H9 (cell line): ENCODE results near the gene GRHL3. TPM values are rescaled to one million over a fixed set of nuclear protein-coding genes. Genes with fewer than 3 reads are reported as not detected.

Source experiments
- DNase-seq: peaks from one replicate; pipeline ENCODE4 v3.0.0-alpha.2; 2017
- H2AFZ ChIP-seq: one replicate; pipeline ENCODE4 v1.6.1; 2013; ENCODE audit warnings: mild to moderate bottlenecking, low read length, control low read depth, moderate library complexity
- H2AK5ac ChIP-seq: 2 replicates; pipeline ENCODE4 v1.6.1; 2013; ENCODE audit warnings: low read length, control low read depth, mixed read lengths; ENCODE audit not compliant: insufficient read length
- H2BK120ac ChIP-seq: one replicate; pipeline ENCODE4 v1.6.1; 2013; ENCODE audit warnings: low read depth, mild to moderate bottlenecking, low read length, control low read depth, inconsistent platforms; ENCODE audit not compliant: poor library complexity, severe bottlenecking
- H2BK12ac ChIP-seq: 2 replicates; pipeline ENCODE4 v1.6.1; 2013; ENCODE audit warnings: low read length, control low read depth, mixed read lengths, low read depth; ENCODE audit not compliant: insufficient read length
- H2BK15ac ChIP-seq: 2 replicates; pipeline ENCODE4 v1.6.1; 2013; ENCODE audit warnings: low read depth, low read length, control low read depth
- H2BK20ac ChIP-seq: one replicate; pipeline ENCODE4 v1.6.1; 2013; ENCODE audit warnings: low read depth, mild to moderate bottlenecking, low read length, control low read depth, inconsistent platforms; ENCODE audit not compliant: poor library complexity, severe bottlenecking
- H2BK5ac ChIP-seq: 2 replicates; pipeline ENCODE4 v1.6.1; 2013; ENCODE audit warnings: low read length, control low read depth, mixed read lengths; ENCODE audit not compliant: insufficient read length
- H3K14ac ChIP-seq: 2 replicates; pipeline ENCODE4 v1.6.1; 2013; ENCODE audit warnings: low read length, control low read depth; ENCODE audit not compliant: insufficient read depth
- H3K18ac ChIP-seq: 2 replicates; pipeline ENCODE4 v1.6.1; 2013; ENCODE audit warnings: low read depth, mild to moderate bottlenecking, mixed read lengths, low read length, control low read depth; ENCODE audit not compliant: insufficient read length
- H3K23ac ChIP-seq: 2 replicates; pipeline ENCODE4 v1.6.1; 2013; ENCODE audit warnings: low read length, control low read depth, mixed read lengths, low read depth; ENCODE audit not compliant: insufficient read length
- H3K23me2 ChIP-seq: 2 replicates; pipeline ENCODE4 v1.6.1; 2013; ENCODE audit warnings: low read depth, mild to moderate bottlenecking, mixed read lengths, low read length, control low read depth; ENCODE audit not compliant: insufficient read length, poor library complexity, severe bottlenecking
- H3K27ac ChIP-seq: 2 replicates; pipeline ENCODE4 v1.5.1; 2013; ENCODE audit warnings: low read length, control low read depth, mixed read lengths, low read depth; ENCODE audit not compliant: insufficient read length
- H3K27me3 ChIP-seq: 2 replicates; pipeline ENCODE4 v1.6.1; 2013; ENCODE audit warnings: low read length, control low read depth, inconsistent platforms; ENCODE audit not compliant: insufficient read depth
- H3K4ac ChIP-seq: 2 replicates; pipeline ENCODE4 v1.6.1; 2013; ENCODE audit warnings: low read depth, mild to moderate bottlenecking, control low read depth, inconsistent platforms, low read length, moderate library complexity
- H3K4me1 ChIP-seq: 2 replicates; pipeline ENCODE4 v1.6.1; 2013; ENCODE audit warnings: low read length, control low read depth, inconsistent platforms; ENCODE audit not compliant: insufficient read depth
- H3K4me2 ChIP-seq: 2 replicates; pipeline ENCODE4 v1.6.1; 2013; ENCODE audit warnings: low read length, control low read depth, mixed read lengths; ENCODE audit not compliant: insufficient read length, insufficient read depth
- H3K56ac ChIP-seq: 2 replicates; pipeline ENCODE4 v1.6.1; 2013; ENCODE audit warnings: low read depth, mild to moderate bottlenecking, mixed read lengths, low read length, control low read depth; ENCODE audit not compliant: insufficient read length
- H3K79me1 ChIP-seq: 2 replicates; pipeline ENCODE4 v1.6.1; 2013; ENCODE audit warnings: low read depth, mild to moderate bottlenecking, moderate library complexity, low read length, control low read depth, inconsistent platforms; ENCODE audit not compliant: insufficient read depth, poor library complexity, severe bottlenecking
- H3K79me2 ChIP-seq: 2 replicates; pipeline ENCODE4 v1.6.1; 2013; ENCODE audit warnings: low read length, control low read depth, inconsistent platforms; ENCODE audit not compliant: insufficient read depth
- H3K9ac ChIP-seq: 2 replicates; pipeline ENCODE4 v1.6.1; 2013; ENCODE audit warnings: low read length, control low read depth, mixed read lengths; ENCODE audit not compliant: insufficient read length; ENCODE audit errors: extremely low read depth
- H3K9me3 ChIP-seq: one replicate; pipeline ENCODE4 v1.6.1; 2013; ENCODE audit warnings: low read depth, low read length, inconsistent platforms; ENCODE audit not compliant: control insufficient read depth
- H3T11ph ChIP-seq: one replicate; pipeline ENCODE4 v1.6.1; 2013; ENCODE audit warnings: mild to moderate bottlenecking, low read length, control low read depth, inconsistent platforms
- H4K20me1 ChIP-seq: one replicate; pipeline ENCODE4 v1.6.1; 2013; ENCODE audit not compliant: control insufficient read depth, insufficient read length, insufficient read depth
- H4K5ac ChIP-seq: 2 replicates; pipeline ENCODE4 v1.6.1; 2013; ENCODE audit warnings: low read depth, mild to moderate bottlenecking, mixed read lengths, low read length, control low read depth; ENCODE audit not compliant: insufficient read length
- H4K8ac ChIP-seq: replicated peaks from 2 replicates; pipeline ENCODE4 v1.6.1; 2013; ENCODE audit warnings: low read length, control low read depth, mixed read lengths, low read depth; ENCODE audit not compliant: insufficient read length
- H4K91ac ChIP-seq: 2 replicates; pipeline ENCODE4 v1.6.1; 2013; ENCODE audit warnings: low read depth, mild to moderate bottlenecking, moderate library complexity, mixed read lengths, low read length, control low read depth; ENCODE audit not compliant: insufficient read length
- H3K27ac Mint-ChIP-seq, 3 experiments: 2 replicates in 2 of 3; 3 replicates in 1 of 3; pipeline ENCODE4 v1.8.0; 2020 to 2021; ENCODE audit warnings: mixed read lengths in 3 of 3, mild to moderate bottlenecking in 1 of 3, moderate library complexity in 1 of 3
- H3K27me3 Mint-ChIP-seq: 2 replicates; pipeline ENCODE4 v1.8.0; 2021; ENCODE audit warnings: low read depth, mild to moderate bottlenecking, moderate library complexity, mixed read lengths
- H3K36me3 Mint-ChIP-seq, 3 experiments: 2 replicates in 2 of 3; 3 replicates in 1 of 3; pipeline ENCODE4 v1.8.0; 2020 to 2021; ENCODE audit warnings: low read depth in 3 of 3, mixed read lengths in 3 of 3; ENCODE audit not compliant: insufficient read depth in 1 of 3
- H3K4me1 Mint-ChIP-seq, 2 experiments: 2 replicates each; pipeline ENCODE4 v1.8.0; 2020; ENCODE audit warnings: mixed read lengths in 2 of 2
- H3K4me3 Mint-ChIP-seq, 2 experiments: 2 replicates in 1 of 2; 3 replicates in 1 of 2; pipeline ENCODE4 v1.8.0; 2020 to 2021; ENCODE audit warnings: mild to moderate bottlenecking in 2 of 2, mixed read lengths in 2 of 2, moderate library complexity in 1 of 2
- H3K9me3 Mint-ChIP-seq, 2 experiments: 2 replicates in 1 of 2; 3 replicates in 1 of 2; pipeline ENCODE4 v1.8.0; 2020; ENCODE audit warnings: mild to moderate bottlenecking in 2 of 2, mixed read lengths in 2 of 2, moderate library complexity in 1 of 2
- WGBS: extraction: QIAGEN DNeasy Blood & Tissue Kit; methylation state at CpG from one replicate; pipeline ENCODE4 v1.1.7; 2013; ENCODE audit warnings: missing lambda C conversion rate, low lambda C conversion rate, mixed read lengths; ENCODE audit not compliant: insufficient read length; ENCODE audit errors: extremely low coverage; 5-methylcytosine and 5-hydroxymethylcytosine counted together
- total RNA-seq: library from RNA; stranded (reverse); gene quantifications from 2 replicates; pipeline ENCODE4 v1.2.1, GENCODE V29; 2021
- TF ChIP-seq, protein P1 (sequence below): fragments of 200-600 bp; sonication (generic); conservative IDR thresholded peaks from 3 replicates; pipeline ENCODE4 v1.8.0; 2021; ENCODE audit warnings: antibody characterized with exemption, mild to moderate bottlenecking

The GRHL3 gene
- total RNA-seq, 1 experiment from 2014 or later: 3.5 TPM

DNA sequence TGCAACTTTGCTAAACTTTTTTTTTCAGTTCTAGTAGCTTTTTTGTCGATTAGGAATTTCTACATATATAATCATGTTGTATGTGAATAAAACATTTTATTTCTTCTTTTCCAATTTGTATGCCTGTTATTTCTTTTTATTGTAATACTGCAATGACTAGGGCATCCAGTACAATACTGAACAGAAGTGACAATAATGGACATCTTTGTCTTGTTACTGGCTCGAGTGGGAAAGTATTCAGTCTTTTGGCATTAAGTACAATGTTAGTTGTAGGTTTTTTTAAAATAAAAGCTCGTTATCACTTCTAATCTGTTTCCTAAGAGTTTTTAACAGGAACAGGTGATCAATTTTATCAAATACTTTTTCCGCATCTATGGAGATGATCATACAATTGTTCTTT lies 84.6 kb downstream of the GRHL3 start:
- H4K5ac ChIP-seq: no peak overlapping the region
- no peak overlapping the region for H4K8ac ChIP-seq
- TF ChIP-seq, protein P1, sequence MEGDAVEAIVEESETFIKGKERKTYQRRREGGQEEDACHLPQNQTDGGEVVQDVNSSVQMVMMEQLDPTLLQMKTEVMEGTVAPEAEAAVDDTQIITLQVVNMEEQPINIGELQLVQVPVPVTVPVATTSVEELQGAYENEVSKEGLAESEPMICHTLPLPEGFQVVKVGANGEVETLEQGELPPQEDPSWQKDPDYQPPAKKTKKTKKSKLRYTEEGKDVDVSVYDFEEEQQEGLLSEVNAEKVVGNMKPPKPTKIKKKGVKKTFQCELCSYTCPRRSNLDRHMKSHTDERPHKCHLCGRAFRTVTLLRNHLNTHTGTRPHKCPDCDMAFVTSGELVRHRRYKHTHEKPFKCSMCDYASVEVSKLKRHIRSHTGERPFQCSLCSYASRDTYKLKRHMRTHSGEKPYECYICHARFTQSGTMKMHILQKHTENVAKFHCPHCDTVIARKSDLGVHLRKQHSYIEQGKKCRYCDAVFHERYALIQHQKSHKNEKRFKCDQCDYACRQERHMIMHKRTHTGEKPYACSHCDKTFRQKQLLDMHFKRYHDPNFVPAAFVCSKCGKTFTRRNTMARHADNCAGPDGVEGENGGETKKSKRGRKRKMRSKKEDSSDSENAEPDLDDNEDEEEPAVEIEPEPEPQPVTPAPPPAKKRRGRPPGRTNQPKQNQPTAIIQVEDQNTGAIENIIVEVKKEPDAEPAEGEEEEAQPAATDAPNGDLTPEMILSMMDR: no peak
- H3K9ac ChIP-seq: no peak overlapping the region
- H3K27ac Mint-ChIP-seq: no peak overlapping the region
- H2BK120ac ChIP-seq: no peak overlapping the region
- no peak overlapping the region for H3K14ac ChIP-seq
- no peak overlapping the region for H3K18ac ChIP-seq
- H3K23me2 ChIP-seq: no peaks in the 10 kb centered on the region
- no peak overlapping the region for H3T11ph ChIP-seq
- H3K27me3 Mint-ChIP-seq: no peaks in the 10 kb centered on the region
- no peaks in the 10 kb centered on the region for H3K27me3 ChIP-seq
- H2BK5ac ChIP-seq: no peak overlapping the region
- WGBS: no CpG with 5 or more reads among the region's 4 CpGs
- H2BK12ac ChIP-seq: no peak overlapping the region
- peaks cover 0 to 15% (median 3%) of the 10 kb centered on the region in 3 experiments; a peak in 3 of 7 replicates for H3K36me3 Mint-ChIP-seq
- no peak overlapping the region for H2AK5ac ChIP-seq
- no peak overlapping the region for H2BK15ac ChIP-seq
- no peak overlapping the region for H3K56ac ChIP-seq
- H3K9me3 ChIP-seq: no peaks in the 10 kb centered on the region
- no peak overlapping the region for H3K4me3 Mint-ChIP-seq
- no peak overlapping the region for H2AFZ ChIP-seq
- no peaks in the 10 kb centered on the region for H3K79me2 ChIP-seq
- H3K9me3 Mint-ChIP-seq: no peaks in the 10 kb centered on the region
- H3K4me2 ChIP-seq: no peak overlapping the region
- no peaks in the 10 kb centered on the region for H3K4me1 ChIP-seq
- no peak overlapping the region for H3K27ac ChIP-seq
- no peak overlapping the region for H3K4ac ChIP-seq
- DNase-seq: no peak
- H3K79me1 ChIP-seq: no peaks in the 10 kb centered on the region
- H4K91ac ChIP-seq: no peak overlapping the region
- no peak overlapping the region for H3K23ac ChIP-seq
- H2BK20ac ChIP-seq: no peak overlapping the region
- H4K20me1 ChIP-seq: no peaks in the 10 kb centered on the region
- H3K4me1 Mint-ChIP-seq: no peaks in the 10 kb centered on the region

Other genes starting within 250 kb of the GRHL3 start
- gene MYOM3, start 207.2 kb upstream of the GRHL3 start, total RNA-seq: 0.07 and 0.11 TPM in 2 replicates
- gene IL22RA1, start 176.2 kb upstream of the GRHL3 start, total RNA-seq: 0.13 TPM in 1 of 2 replicates, not detected in the other
- gene IFNLR1, start 132.1 kb upstream of the GRHL3 start, total RNA-seq: 8.9 and 9.6 TPM in 2 replicates
- 8.3 and 9.5 TPM in 2 replicates for gene STPG1, start 94.4 kb downstream of the GRHL3 start, total RNA-seq
- 7.7 and 7.9 TPM in 2 replicates for gene NIPAL3, start 96.4 kb downstream of the GRHL3 start, total RNA-seq
- 13.0 TPM in 2 replicates for gene RCAN3, start 183.5 kb downstream of the GRHL3 start, total RNA-seq
- 0.33 and 0.35 TPM in 2 replicates for gene NCMAP, start 236.7 kb downstream of the GRHL3 start, total RNA-seq